Liver (tissue), 3 donors: ENCODE measurements around the gene GMPR.

ENCODE experiments used
- ATF3 ChIP-seq: IDR thresholded peaks from 2 replicates; pipeline ENCODE4 v1.6.1; 2016; ENCODE audit warnings: antibody characterized with exemption
- CTCF ChIP-seq: fragments of 150-350 bp; IDR thresholded peaks from 2 replicates; pipeline ENCODE4 v1.5.1; 2017; ENCODE audit warnings: improper control_type of control experiment, low read depth, low read length; ENCODE audit not compliant: missing input control
- GABPA ChIP-seq, 2 donors: IDR thresholded peaks in 1 of 2; conservative IDR thresholded peaks in 1 of 2; 2 replicates each; pipeline ENCODE4 v1.6.1; 2016; ENCODE audit warnings: antibody characterized with exemption in 2 of 2, mild to moderate bottlenecking in 1 of 2, moderate library complexity in 1 of 2
- JUND ChIP-seq, 2 donors: IDR thresholded peaks; 2 replicates each; pipeline ENCODE4 v1.6.1; 2016; ENCODE audit warnings: antibody characterized with exemption in 2 of 2
- MAX ChIP-seq: IDR thresholded peaks from 2 replicates; pipeline ENCODE4 v1.6.1; 2016; ENCODE audit warnings: antibody characterized with exemption
- RAD21 ChIP-seq, 2 donors: IDR thresholded peaks; 2 replicates each; pipeline ENCODE4 v1.6.1; 2016; ENCODE audit warnings: antibody characterized with exemption in 2 of 2, mild to moderate bottlenecking in 2 of 2
- REST ChIP-seq: IDR thresholded peaks from 2 replicates; pipeline ENCODE4 v1.6.1; 2016; ENCODE audit warnings: antibody characterized with exemption, mild to moderate bottlenecking
- SP1 ChIP-seq: IDR thresholded peaks from 2 replicates; pipeline ENCODE4 v1.6.1; 2018; ENCODE audit warnings: antibody characterized with exemption, mild to moderate bottlenecking
- TAF1 ChIP-seq: conservative IDR thresholded peaks from 2 replicates; pipeline ENCODE4 v1.6.1; 2016; ENCODE audit warnings: antibody characterized with exemption, mild to moderate bottlenecking
- YY1 ChIP-seq: IDR thresholded peaks from 2 replicates; pipeline ENCODE4 v1.6.1; 2016; ENCODE audit warnings: antibody characterized with exemption, mild to moderate bottlenecking
- donor health status: healthy.
- donor health status: healthy.

- TF ChIP-seq RAD21 (IDR thresholded peaks at IDR 0.05): no peak
- TF ChIP-seq REST: no peak
- no peak for TF ChIP-seq CTCF
- no peak for TF ChIP-seq JUND (IDR thresholded peaks at IDR 0.05)
- TF ChIP-seq SP1: no peak
- TF ChIP-seq YY1: no peak
- TF ChIP-seq GABPA (IDR thresholded peaks at IDR 0.05 in 1 of 2, conservative IDR thresholded peaks at IDR 0.05 in 1 of 2): no peak
- no peak for TF ChIP-seq TAF1
- TF ChIP-seq MAX: no peak
- no peak for TF ChIP-seq ATF3
Observed at GRCh38 chr6:16264785-16265184, 26.4 kb downstream of the GMPR start.
